HEK293 (cell line): ENCODE data around the gene LRP1.

ENCODE experiments used
- CTCF ChIP-seq: fragments of 450-650 bp; formaldehyde crosslinking; IDR thresholded peaks from 2 replicates; pipeline ENCODE4 v1.5.1; 2016; ENCODE audit warnings: missing biosample characterization, missing genetic modification characterization
- ZBTB20 ChIP-seq: fragments of 450-650 bp; formaldehyde crosslinking; IDR thresholded peaks from 2 replicates; pipeline ENCODE4 v1.5.1; 2016; ENCODE audit warnings: missing biosample characterization, missing genetic modification characterization
- ZBTB21 ChIP-seq: fragments of 450-650 bp; formaldehyde crosslinking; IDR thresholded peaks from 2 replicates; pipeline ENCODE4 v1.5.1; 2017; ENCODE audit warnings: missing biosample characterization, missing genetic modification characterization
- ZNF133 ChIP-seq: fragments of 450-650 bp; formaldehyde crosslinking; IDR thresholded peaks from 2 replicates; pipeline ENCODE4 v1.5.1; 2016; ENCODE audit warnings: missing biosample characterization, missing genetic modification characterization
- ZNF138 ChIP-seq: fragments of 450-650 bp; formaldehyde crosslinking; IDR thresholded peaks from 2 replicates; pipeline ENCODE4 v1.5.1; 2016; ENCODE audit warnings: missing biosample characterization, missing genetic modification characterization, borderline replicate concordance
- ZNF350 ChIP-seq: fragments of 450-650 bp; formaldehyde crosslinking; IDR thresholded peaks from 2 replicates; pipeline ENCODE4 v1.5.0; 2017; ENCODE audit warnings: missing biosample characterization, mild to moderate bottlenecking, missing genetic modification characterization
- ZNF664 ChIP-seq: fragments of 450-650 bp; formaldehyde crosslinking; IDR thresholded peaks from 2 replicates; pipeline ENCODE4 v1.5.1; 2016; ENCODE audit warnings: missing biosample characterization, missing genetic modification characterization
- ZNF768 ChIP-seq: fragments of 450-650 bp; formaldehyde crosslinking; IDR thresholded peaks from 2 replicates; pipeline ENCODE4 v1.5.1; 2018; ENCODE audit warnings: missing biosample characterization, mild to moderate bottlenecking, missing genetic modification characterization
- ZSCAN16 ChIP-seq: fragments of 450-650 bp; formaldehyde crosslinking; IDR thresholded peaks from 2 replicates; pipeline ENCODE4 v1.5.1; 2016; ENCODE audit warnings: missing biosample characterization, missing genetic modification characterization

- TF ChIP-seq ZNF133 (tag by site-specific recombination) (no peak), CTCF (tag by site-specific recombination) (no peak), ZBTB20 (tag by site-specific recombination) (no peak), ZNF768 (tag by site-specific recombination) (no peak), ZNF138 (tag by site-specific recombination) (no peak), ZBTB21 (tag by site-specific recombination) (no peak), ZNF350 (tag by site-specific recombination) (no peak), ZNF664 (no peak), ZSCAN16 (tag by site-specific recombination) (no peak)
Observed at GRCh38 chr12:57170927-57171326, 42.6 kb downstream of the LRP1 start.
